AG10803 (cell line): ENCODE results near the gene NEUROD2.

Experiments
- DNase-seq: peaks from one replicate; pipeline ENCODE4 v3.0.0; 2010; ENCODE audit warnings: low read depth
- H3K4me3 ChIP-seq: 2 replicates; pipeline ENCODE4 v1.5.1; 2011; ENCODE audit warnings: mild to moderate bottlenecking, low read length, control low read depth
- CTCF ChIP-seq: conservative IDR thresholded peaks from 2 replicates; pipeline ENCODE4 v1.5.1; 2011; ENCODE audit warnings: mild to moderate bottlenecking, low read length, control low read depth, inconsistent platforms

NEUROD2 gene

GRCh38 chr17:39582658-39583057 lies 25.1 kb downstream of the NEUROD2 start:
- no peak overlapping the region for H3K4me3 ChIP-seq
- no peak for DNase-seq
- no peak for TF ChIP-seq CTCF

GRCh38 chr17:39581759-39582085 lies 26.0 kb downstream of the NEUROD2 start:
- no peak for TF ChIP-seq CTCF
- DNase-seq = no peak
- H3K4me3 ChIP-seq = no peak overlapping the region

- TF ChIP-seq CTCF = no peak
- H3K4me3 ChIP-seq = no peak overlapping the region
Observed at GRCh38 chr17:39581071-39581758, 26.5 kb downstream of the NEUROD2 start.

GRCh38 chr17:39580082-39580468 lies 27.6 kb downstream of the NEUROD2 start:
- no peak overlapping the region for H3K4me3 ChIP-seq
- no peak for DNase-seq
- TF ChIP-seq CTCF = no peak

More at GRCh38 chr17:39581071-39581758, 26.5 kb downstream of the NEUROD2 start:
- no peak for DNase-seq

GRCh38 chr17:39579318-39580081 lies 28.2 kb downstream of the NEUROD2 start:
- H3K4me3 ChIP-seq = no peak overlapping the region
- no peak for DNase-seq
- TF ChIP-seq CTCF = no peak

- DNase-seq = no peak
- no peak overlapping the region for H3K4me3 ChIP-seq
- TF ChIP-seq CTCF = no peak
Observed at GRCh38 chr17:39578272-39578671, 29.4 kb downstream of the NEUROD2 start.

GRCh38 chr17:39576187-39576586 lies 31.5 kb downstream of the NEUROD2 start:
- peak; percentile 55 for TF ChIP-seq CTCF
- H3K4me3 ChIP-seq = no peak overlapping the region
- DNase-seq = peak; percentile 6
